ENCODE data around the gene CDH23.
A peak's percentile ranks its signal among the peaks of the same experiment; 100 is the strongest.
"Not testable (repeated sequence)": the region's sequence is repeated elsewhere in the genome, so short reads cannot be mapped to it uniquely, and the experiment has no call there.

CDH23 gene

DNA sequence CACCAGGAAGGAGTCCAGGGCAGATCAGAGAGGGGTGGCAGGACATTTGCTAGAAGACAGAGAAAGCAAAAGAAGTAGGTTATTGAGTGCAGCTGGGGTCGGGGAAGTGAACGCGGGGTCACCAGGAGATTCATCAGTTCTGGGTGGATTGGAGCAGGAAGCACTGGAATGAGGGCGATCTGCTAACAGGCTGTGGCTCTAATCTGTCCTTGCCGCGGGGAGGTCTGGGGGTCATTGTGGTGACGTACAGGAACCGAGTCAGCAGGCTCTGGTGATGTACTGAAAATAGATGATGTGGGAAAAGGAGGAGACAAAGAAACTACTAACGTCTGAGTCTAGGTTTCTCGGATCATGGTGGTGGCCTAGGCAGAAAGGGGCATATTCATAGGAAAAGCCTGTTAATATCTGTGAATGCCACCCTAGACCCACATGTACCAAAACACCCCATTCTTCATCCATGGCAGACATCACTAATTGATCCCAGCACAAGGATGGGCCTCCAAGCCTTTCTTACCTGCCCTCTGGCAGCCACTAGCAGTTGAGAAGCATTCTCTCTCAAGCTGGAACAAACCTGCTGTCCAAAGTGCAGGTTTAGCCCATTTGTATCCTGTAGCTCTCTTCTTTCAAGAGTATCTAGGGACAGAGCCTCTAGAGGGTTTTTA lies 188.3 kb downstream of the CDH23 start:
- DNase-seq, result no peak

DNA sequence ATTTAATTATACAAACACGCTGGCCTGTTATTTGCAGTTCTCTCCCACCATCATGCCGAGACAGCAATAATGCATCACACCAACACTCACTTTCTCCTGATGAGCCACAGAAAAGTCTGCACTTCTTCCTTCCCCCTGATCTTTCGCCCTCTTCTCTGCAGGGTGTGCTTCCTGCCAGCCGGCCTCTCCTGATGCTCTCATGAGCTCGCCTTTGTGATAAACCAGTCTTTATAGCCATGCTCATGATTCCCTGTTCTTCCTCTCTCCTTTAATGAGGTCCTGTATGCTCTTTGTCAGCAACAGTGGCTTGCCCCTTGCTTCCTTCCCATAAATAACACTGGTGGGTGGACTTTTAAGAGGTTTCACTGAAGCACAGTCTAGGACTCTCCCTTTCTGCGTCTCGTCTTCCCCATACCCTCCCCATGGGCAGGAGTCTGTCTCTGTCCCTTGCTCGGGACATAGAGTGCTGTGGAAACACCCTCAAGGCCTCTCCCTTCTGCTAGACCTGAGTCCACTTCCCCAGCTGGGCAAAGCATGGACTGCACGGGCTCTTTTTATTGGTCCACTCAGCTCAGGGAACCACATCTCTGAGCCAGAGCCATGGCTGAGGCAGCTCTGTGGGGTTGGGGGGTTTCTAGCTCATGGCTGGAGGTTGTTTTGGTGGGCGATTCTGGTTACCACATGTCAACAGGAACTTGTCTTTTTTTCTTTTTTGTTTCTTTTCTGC lies 189.0 kb downstream of the CDH23 start:
- peak in 1 of 2 donors; percentile 56 for DNase-seq

DNA sequence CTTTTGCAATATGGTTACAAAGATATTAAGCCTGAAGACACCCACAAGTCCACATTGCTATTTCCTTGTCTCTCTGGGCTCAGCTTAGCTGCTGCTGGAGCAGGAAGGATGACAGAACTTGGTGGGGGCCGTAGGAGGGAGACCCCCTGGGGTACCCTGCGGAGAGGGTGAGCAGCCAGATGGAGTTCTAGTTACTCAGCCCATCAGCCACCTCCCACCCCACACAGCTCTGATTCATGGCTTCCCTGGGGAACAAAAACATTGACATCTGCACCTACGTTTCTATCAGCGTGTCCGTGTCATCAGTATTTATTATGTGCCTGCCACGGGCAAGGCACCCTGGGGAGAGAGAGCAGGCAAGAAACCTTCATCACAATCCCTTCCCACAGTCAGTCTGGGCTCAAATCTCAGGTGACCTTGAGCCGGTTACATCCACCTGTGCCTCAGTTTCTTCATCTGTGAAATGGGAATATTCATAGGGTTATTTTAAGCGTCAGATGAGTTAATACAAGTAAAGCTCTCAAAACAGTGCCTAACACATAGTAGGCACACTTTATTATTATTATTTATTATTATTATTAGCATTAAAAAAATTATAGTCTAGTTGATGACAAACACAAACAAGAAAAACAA lies 191.3 kb downstream of the CDH23 start:
- no peak for DNase-seq

DNA sequence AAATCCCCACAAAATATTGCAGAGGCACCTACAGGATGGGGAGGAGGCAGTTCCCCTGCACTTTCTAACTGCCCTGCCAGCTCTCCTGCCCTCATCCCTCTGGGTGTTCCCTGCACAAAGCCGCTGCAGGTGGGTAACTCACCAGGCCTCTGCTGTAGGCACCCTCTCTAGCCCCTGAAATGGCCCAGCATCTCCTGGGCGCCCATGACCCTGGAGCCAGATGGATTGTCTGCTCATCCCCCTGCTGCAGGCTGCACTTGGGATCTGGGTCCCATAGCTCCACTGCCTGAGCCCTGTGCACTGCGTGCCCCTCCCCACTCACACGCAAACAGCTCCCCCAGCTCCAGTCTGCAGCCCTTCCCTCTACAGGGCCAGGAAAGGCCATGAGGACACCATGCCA lies 192.0 kb downstream of the CDH23 start:
- DNase-seq, result no peak

DNA sequence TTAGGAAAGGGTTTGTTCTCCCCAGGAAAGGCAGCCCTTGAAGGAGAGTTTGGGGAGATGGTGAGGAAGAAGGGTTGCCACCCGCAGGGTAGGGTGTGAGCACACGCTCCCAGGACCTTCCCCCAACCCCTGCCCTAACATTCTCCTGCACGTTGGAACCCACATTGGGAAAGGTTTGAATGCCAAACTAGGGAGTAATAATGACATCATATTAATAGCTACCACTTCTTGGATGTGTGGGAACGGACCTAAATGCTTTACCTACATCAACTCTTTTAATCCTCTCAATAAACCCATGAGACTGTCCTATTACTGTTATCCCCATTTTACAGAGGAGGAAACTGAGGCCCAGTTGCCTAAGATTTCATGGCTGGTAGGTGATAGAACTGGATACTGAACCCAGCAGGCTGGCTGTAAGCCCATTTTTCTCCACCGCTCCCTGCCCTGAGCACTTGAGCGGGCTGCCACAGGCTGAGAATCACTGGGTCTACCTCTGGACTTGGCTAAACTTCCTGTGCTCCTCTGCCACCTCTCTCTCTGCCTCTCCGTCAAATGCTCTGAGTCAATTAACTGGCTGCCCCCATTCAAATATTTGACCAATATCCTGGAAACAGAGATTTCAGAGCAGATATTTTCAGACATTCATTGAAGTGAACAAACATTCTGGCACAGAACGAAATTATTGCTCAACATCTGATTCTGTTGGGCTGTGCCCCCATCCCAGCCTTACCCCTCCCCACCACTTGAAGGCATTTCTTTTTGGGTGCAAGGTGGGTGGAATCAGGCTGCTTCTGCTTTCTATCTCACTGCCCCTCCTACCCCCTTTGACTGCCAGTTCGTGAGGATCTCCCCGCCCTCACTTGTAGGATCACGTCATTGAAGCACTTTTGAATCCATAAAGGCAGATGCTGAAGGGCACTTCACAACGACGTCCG lies 193.2 kb downstream of the CDH23 start:
- DNase-seq, result peak; percentile 50 to 72

DNA sequence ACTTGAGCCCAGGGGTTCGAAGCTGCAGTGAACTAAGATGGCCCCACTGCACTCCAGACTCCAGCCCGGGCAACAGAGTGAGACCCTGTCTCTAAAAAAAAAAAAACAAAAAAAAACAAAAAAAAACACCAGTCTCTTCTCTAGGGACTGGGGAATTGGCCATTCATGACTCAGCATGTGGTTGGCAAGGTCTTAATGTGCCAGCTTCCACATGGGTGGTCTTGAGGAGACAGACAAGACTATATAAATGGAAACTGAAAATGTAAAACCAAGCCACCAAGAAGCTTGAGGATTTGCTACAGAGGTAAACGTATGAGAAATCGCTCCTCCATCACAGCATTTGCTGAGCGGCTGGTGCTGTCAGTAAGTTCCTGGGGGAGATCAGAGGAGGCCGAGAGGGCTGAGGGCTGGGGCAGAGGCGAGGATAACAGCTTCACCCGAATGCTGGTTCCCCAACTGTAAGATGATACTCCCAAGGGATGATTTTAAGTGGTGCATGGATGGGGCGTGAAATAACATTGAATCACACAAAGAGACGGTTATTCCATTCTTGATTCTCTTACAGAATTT lies 194.1 kb downstream of the CDH23 start:
- no peak for DNase-seq

DNA sequence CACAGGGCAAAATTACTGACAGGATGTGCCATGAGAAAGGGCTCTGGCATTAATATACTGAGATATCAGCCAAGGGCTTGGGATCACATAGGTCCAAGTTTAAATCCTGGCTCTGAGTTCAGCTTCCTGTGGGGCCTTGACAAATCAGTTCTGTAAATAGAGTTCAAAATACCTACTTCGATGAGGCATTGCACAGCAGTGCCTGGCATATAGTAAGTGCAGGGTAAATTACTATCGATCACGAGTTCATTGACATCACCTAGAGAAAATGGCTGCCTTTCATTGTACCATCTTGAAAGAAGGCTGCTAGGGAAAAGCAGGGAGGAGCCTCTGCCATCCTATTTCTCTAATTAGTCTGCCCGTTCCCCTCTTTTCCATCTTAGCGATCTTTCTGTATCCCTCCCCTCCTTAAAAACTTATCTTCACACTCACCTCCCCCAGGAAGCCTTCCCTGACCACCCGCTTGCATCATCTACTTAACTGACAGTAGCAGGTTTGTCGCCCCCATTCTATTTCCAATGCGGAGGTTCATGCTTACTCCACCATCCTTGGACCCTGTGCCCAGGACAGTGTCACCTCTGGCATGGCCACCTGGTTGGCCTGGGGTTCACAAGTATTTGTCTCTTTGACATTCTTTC lies 198.3 kb downstream of the CDH23 start:
- no peak for DNase-seq

DNA sequence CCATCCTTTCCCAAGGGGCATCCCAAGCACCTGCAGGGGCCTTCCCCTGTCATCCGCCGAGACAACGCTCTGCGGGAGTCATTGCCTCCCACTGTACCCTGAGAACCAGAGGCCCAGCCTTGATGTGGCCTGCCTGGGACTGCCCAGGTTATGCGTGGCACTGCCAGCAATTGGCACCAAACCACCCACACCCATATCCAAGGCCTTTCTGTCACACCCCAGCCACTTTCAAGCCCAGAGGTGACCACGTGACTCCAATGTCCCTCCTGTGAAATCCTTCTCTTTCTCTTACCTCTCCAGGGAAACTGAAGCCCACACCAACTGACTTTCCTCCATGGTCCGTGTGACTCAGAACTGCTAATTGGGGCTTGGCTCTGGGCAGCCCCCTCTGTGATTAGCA lies 198.9 kb downstream of the CDH23 start:
- no peak for DNase-seq

DNA sequence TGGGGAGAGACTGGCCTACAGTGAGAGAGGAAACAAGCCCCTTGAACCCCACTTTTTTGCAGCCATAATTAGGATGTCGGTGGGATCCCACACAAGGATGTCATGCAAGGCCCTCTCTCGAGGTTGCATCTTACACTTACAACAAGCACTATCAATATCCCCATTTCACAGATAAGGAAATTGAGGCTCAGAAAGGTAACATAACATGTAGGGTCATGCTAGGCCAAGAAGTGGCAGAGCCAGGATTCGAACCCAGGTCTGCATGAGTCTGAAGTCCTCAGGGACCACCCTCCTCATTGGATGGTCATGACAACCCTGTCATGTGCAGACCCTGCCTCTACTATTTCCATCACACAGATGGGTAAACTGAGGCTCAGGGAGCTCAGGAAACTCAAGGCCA lies 199.4 kb downstream of the CDH23 start:
- no peak for DNase-seq

DNA sequence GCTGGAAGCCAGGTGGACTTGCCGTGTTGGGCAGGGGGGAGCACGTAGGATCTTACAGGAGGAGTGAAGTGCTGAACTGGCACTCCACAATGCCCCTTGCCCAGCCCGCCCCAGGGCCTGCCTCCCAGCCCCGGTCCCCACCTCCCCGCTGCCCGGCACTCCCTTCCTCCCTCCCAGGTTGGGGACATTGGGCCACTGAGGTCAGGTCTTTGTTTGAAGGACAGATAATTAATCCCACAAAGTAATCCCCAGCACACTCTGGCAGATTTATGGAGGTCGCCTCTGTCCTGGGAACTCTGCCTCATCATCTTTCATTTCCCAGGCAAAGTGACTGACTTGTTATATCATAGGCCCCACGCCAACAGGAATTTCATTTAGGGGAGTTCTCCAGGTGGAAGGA lies 200.0 kb downstream of the CDH23 start:
- no peak for DNase-seq

DNA sequence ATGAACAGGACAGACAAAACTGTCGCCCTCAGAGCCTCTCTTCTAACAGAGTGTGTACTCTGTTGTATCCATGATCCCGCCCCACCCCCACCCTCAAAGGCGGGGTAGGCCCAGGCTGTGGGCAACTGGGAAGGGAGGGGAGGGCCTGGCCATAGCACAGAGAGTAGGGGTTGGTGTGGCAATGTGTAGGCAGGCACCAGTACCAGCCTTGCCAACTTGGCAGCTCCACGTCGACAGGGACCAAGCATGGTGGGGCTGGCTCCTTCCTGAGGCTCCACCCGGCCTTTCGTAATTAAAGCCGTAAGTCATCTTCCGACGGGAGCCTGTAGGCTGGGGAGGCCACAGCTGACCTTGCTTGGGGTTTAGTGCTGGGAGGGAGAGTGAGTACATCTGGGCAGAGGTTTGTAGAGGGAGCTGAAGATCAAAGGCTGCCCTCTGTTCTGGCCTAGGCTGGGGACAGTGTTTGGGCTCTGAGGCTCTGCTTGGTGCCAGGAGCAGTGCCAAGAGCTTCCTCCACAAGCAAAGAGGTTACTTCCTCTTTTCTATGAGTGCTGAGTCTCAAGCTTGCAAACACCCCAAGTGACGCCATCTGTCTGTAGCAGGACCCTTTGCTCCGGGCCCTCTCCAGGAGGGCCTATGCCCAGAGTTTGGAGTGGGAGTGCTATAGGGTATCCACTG lies 201.2 kb downstream of the CDH23 start:
- DNase-seq, result peak; percentile 75 to 92

DNA sequence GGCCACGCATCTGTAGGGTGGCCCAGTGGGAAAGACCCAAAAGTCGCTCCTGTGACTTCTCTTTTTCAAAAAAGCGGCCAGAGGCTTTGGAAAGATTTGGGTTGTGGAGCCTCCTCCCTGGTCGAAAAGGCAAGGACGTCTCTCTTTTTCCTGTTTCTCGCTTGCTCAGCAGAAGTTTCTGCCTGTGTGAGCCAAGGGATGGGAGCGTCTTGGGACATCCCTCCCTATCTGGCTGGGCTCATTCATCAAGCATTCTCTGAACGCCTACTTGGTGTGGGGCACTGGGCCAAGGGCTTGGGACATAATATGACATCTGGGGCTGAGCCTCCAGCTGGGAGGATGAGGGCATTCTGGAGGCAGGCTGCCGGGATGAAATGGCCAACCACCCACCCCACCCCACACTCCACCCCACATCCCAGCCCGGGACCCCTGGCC lies 201.9 kb downstream of the CDH23 start:
- DNase-seq, result peak; percentile 90 to 98

DNA sequence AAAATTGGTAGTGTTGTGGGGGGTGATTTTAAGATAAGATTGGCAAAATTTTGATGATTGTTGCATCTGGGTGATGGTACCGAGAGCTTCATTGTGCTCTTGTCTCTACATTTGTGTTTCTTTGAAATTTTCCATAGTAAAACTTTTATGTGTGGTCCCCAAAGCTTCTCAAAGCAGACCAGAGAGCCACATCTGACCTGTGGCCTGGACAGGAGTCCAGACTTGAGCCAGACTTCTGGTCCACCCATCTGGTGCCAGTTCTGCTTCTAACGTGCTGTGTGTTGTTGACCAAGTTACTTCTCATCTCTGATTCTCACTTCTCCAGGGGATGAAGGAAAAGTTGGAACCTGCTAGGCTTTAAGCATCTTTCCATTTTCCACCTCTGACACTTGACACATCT lies 202.8 kb downstream of the CDH23 start:
- DNase-seq, result no peak

DNA sequence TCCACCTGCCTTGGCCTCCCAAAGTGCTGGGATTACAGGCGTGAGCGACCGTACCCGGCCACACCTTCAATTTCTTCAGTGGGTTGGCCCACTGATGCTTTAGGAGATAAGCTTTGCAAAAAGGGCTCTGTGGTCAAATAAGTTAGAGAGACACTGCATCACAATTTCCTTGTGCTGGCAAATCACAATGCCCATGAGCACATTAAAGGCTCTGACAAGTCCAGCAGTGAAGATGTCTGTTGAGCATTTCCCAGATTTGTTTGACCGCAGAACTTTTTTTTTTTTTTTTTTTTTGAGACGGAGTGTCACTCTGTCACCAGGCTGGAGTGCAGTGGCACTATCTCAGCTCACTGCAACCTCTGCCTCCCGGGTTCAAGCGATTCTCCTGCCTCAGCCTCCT lies 203.5 kb downstream of the CDH23 start:
- DNase-seq, result not testable (repeated sequence)

DNA sequence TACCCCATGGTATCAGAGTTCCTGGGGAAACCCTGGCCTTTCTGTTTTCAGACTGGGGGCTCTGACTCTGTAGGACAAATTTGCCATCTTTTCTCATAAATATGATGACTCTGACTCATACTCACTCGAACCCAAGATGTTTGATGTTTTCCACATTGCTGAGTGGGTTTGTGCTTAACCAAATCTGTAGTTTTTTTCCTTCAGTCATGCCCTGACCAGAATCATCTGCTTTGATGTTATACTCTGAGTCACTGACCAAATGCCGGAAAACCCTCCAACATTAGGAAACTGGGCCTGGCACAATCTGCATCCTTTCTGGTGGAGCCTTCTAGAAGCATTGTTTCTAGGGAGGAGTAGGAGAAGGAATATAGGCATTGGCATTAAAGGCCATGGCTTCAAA lies 204.1 kb downstream of the CDH23 start:
- peak; percentile 89 to 99 for DNase-seq

DNA sequence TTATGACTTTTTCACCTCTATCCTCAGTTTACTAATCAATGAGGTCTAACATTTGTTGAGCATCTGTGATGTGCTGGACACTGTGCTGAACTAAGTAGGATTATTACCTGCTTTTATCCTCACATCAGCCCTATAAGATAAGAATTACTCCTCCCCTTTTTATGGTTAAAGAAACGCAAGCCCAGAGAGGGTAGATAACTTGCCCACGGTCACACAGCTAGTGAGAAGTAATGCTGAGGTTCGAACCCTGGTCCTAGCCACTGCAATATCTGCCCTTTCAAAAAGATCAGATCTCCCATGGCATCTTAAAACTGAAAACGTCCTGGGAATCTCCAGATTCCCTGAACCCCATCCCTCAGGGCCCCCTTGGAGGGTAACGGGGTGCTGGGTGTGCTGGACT lies 204.6 kb downstream of the CDH23 start:
- DNase-seq, result no peak

DNA sequence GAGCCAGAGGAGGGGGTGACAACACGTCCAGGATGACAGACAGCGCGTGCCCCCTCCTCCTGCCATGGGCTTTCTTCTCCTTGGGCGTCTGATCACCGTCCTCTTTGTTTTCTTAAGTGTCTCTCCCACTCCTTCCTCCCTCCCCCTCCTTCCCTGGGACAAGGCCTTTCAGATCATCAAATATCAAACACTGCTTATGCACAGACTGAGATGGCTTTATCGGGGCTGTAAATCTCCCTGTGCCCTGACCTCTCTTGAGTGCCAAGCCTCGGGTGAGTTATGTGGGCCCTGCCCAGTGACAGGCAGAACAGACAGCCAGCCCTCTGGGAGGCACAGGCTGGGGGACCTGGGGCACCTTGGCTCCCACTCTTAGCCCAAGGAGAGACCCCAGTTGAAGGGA lies 206.4 kb downstream of the CDH23 start:
- DNase-seq, result peak in 1 of 2 donors; percentile 47

DNA sequence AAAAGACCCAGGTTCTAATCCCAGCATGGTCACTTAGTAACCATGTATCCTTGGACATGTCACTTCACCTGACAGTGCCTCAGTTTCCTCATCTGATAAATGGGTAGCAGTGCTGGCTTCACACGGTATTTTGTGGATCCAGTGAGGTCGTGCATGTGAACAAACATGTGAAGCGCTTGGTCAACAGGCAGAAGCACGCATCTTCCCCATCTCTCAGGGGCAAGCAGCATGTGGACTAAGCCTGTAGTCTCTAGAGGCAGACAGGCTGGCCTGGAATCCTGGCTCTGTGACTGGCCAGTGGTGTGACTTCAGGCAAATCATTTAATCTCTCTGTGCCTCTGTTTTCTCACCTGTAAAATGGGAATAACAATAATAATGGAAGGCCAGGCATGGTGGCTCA lies 207.0 kb downstream of the CDH23 start:
- DNase-seq, result no peak

DNA sequence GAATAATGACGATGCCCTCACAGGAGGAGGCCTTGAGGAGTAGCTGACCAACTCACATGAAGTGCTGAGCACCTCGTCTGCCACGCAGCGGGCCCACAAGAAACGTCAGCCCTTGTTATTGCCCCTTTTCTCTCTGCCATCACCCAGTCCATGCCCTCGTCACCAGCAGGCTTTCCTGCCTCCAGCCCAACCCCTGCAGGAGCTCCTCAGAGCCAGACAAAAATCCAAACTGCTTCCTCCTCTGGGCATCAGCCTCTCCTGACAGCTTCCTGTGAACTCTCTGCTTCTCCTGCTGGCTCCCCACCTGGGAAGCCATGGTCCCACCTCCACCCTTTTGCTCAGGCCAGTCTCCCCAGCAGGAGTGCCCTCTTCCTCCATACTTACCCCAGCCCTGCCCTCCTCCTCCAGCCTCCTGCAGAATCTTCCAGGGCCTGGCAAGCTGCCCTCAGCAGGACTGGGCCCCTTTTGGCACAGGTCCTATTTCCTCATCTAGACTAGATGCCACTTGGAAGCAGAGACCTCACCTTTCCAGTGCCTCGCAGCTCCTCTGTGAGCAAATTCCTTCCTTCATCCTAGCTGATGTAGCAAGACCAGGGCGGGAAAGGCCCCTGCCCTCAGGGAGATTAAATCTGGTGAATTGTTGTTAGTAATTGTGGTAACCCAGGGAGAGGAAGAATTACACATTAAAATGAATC lies 207.8 kb downstream of the CDH23 start:
- no peak for DNase-seq

DNA sequence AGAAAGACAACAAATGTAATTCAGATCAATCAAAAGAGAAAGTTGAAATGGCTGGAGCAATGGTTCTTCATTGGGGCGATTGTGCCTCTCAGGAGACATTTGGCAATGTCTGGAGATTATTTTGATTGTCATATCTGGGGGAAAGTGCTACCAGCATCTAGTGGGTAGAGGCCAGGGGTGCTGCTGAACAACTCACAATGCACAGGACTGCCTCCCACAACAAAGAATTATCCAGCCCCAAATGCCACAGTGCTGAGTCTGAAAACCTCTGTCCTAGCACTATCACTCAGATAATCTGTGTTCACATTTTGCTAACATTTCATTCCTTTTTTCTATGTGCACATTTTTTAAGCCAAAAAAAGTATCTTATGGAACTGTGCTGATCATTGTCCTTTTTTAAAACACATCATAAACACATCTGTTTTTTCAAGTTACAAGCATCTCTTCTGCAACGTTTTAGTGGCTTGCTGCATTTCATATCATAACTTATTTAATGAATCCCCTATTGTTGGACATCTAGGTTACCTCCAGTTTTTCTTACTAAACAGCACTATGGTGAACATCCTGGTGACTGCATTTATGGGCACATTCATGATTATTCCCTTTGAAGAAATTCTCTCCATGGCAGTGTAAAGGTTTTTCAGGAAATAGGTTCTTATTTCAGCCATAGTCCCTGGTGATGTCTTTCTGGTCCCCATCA lies 208.7 kb downstream of the CDH23 start:
- DNase-seq, result no peak
